GM21723 (cell line): ENCODE results near the gene MAP7D3.

Experiments used
- ATAC-seq: cut with Tn5 transposase; IDR thresholded peaks from one replicate; pipeline ENCODE4 v1.9.1; 2021; ENCODE audit warnings: mild to moderate bottlenecking, moderate library complexity; ENCODE audit not compliant: unreplicated experiment

Gene MAP7D3

GRCh38 chrX:136209016-136209738 lies 42.0 kb downstream of the MAP7D3 start:
- ATAC-seq: no peak

DNA sequence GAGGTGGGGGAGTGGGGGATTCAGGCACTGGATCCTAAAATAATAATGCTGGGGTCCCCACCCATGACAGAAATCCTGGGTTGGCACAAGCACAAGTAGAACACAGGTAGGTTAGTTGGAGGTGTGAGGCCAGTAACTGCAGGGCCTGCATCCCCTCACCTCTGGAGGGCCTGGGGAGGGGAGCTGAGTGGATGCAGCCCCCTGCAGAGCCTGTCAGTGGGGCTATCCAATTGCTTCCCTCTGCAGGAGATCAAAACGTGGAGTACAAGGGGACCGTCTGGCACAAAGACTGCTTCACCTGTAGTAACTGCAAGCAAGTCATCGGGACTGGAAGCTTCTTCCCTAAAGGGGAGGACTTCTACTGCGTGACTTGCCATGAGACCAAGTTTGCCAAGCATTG lies 43.7 kb downstream of the MAP7D3 start:
- ATAC-seq: no peak

GRCh38 chrX:136206916-136207315 lies 44.3 kb downstream of the MAP7D3 start:
- no peak for ATAC-seq

- ATAC-seq: no peak
These were observed 45.3 kb downstream of the MAP7D3 start for GRCh38 chrX:136205882-136206380.

- ATAC-seq: no peak
These were observed 46.6 kb downstream of the MAP7D3 start for GRCh38 chrX:136204571-136204970.

DNA sequence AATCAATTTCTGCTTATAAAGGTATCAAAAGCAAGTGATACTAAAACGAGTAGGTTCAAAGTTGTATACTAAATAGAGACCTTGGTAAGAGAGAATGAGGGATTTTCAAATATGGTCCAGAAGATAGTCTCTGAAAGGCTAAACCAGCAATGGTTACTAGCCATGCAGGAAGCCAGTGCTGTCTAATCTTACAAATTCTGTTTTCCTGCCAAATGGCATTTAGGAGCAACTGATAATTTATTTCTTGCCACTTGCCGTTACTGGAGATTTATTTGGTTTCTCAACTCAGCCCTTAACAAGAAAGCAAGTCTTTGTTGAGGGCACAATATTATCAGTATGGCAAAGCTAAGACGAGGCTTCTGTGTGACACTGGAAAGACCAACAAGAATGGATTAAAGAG lies 47.2 kb downstream of the MAP7D3 start:
- ATAC-seq: no peak

- ATAC-seq: no peak
These were observed 47.8 kb downstream of the MAP7D3 start for GRCh38 chrX:136203438-136203837.

GRCh38 chrX:136202889-136203288 lies 48.3 kb downstream of the MAP7D3 start:
- ATAC-seq: no peak

DNA sequence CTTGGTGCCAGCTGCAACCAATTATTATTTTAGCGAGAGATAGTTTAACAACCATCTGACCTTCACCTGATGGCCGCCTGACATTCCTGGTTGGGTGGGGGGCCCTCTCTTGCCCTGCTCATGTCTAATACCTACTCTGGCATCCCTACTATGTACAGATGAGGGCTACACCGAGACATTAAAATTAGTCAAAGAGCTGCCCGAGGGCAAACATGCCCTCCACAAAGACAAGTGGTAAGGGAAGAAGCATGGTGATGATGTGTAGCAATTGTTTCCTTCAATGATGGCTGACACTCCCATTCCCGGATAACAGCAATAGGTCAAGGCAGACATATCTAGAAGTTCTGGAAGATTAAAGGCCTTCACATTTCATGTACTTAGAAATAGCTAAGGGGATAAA lies 49.6 kb downstream of the MAP7D3 start:
- no peak for ATAC-seq

DNA sequence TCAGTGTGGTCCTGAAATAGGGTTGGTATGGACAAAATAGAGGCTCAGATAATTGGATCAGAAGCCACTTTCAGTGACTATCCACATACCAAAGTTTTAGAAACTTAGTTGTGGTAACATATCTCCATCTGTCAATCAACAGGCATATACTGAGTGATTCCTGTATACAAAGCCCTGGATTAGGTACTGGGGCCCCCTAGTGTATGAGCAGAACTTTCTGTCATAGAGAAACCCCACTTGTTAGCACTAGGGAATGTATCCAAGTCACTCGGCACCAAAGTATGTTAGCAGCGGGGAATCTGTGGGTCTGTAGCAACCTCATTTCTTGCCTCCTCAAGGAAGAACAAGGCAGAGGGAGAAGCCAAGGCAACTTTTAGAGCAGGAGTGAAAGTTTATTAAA lies 50.7 kb downstream of the MAP7D3 start:
- no peak for ATAC-seq

DNA sequence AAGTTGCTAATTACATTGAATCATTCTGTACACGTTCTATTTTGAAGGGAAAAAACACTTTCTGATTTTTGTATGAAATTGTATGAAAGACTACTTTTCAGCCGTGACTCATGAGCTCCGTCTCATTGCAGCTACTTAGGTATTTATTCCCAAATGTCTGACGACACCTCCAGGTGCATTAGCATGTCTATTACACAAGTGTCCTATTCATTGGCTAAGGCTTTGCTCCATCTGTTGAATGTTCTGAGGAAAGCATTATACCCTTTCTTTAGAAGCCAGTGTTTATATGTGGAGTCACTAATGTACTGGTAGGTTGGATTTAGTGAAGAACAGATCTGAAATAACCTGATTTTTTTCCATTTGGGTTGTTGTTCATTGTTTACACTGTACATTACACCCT lies 51.8 kb downstream of the MAP7D3 start:
- ATAC-seq: no peak

DNA sequence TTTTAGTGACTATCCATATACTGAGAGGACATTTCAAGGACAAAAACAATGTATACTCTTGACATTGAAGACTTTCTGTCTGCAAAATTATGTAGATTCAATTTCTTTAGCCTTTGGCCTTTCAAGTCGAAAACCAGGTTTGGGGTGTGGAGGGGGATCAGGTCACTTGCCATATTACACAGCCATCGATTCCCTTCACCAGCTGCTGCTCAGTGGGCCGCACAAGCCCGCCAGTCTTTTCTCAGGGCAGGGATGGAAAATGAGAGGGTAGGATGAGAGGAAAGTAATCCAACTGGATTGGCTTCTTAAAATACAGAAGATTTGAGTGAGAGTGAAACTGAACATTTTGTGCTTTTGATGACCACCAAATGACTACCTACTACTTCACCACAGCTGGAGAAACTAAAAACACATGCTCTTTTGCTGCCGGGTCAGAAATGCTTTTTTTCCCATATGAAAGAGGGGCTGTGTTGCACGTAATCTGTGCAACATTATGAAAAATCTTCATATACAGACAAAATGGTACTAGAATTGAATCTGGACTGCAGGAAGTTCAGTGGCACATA lies 52.4 kb downstream of the MAP7D3 start:
- ATAC-seq: no peak

DNA sequence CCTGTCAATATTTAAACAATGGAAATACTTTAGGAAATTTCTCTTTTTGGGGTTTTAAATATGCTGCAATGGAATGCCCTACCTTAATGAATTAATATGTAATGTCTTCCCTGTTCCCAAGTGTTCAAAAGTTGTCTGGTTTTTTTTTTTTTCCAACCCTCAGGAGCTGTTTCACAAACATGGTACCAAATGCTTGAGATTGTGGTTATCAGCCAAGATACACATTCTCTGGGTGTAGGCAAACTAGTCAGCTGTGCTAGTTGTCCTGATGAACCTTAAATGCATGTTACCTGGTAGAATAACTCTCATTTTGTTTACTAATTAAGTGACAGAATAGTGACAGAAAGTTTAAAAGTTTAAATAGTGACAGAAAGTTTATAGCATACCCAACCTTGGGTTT lies 53.2 kb downstream of the MAP7D3 start:
- ATAC-seq: no peak

DNA sequence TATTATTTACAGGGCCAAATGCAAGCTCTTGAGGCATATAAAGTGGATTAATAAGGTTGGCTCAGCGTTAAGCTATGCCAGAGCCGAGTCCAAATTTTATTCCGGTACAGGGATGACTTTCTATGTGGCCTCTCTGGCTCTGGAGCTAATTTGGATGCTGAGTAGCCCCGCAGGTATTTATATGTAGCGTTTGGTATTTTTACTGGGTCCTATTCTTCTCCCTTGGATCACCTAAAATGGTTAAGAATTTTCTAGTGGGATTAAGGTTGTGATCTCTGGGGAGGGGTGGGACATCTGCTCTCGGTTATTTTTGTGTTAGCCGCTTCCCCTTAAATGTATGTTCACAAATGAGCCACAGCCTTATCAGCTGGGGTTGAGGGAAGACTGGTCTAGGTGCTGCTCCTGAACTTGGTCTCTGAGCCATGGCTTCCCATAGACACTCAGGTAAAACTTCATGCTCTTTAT lies 54.5 kb downstream of the MAP7D3 start:
- no peak for ATAC-seq

DNA sequence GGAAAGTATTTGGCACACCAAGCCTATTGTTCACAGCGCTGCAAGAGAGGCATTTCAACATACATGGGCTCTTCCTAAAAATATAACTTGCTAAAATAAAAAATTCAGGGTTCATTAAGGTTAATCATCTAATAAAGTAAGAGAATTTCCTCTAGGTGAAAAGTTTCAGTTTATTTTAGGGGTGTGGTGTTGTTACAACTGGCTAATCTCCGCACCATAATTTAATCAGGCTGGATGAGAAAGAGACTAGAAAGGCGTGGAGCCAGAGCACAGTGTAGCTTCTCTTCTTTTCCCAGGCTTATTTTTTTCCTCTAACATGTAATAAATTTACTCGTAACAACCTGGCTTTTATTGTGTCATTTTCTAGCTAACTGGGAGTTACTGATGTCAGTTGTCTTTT lies 56.0 kb downstream of the MAP7D3 start:
- no peak for ATAC-seq

GRCh38 chrX:136194536-136194935 lies 56.7 kb downstream of the MAP7D3 start:
- ATAC-seq: no peak

DNA sequence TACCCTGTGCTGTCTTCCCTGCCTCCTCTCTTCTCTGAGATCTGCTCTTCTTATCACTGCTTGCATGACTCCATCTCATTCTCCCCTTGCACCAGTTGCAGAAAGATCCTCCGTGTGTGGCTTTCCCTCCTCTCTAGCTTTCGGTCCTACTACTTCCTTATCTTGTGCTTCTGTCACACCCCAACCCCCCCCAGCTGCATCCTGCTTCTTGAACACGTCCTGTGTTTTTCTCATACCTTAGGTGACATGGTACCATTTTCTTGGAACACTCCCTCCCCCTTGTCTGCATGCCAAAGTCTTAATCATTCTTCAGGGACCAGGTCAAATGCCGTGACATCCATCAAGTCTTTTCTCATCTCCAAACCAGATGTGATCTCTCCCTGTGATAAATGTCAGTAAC lies 57.4 kb downstream of the MAP7D3 start:
- no peak for ATAC-seq

DNA sequence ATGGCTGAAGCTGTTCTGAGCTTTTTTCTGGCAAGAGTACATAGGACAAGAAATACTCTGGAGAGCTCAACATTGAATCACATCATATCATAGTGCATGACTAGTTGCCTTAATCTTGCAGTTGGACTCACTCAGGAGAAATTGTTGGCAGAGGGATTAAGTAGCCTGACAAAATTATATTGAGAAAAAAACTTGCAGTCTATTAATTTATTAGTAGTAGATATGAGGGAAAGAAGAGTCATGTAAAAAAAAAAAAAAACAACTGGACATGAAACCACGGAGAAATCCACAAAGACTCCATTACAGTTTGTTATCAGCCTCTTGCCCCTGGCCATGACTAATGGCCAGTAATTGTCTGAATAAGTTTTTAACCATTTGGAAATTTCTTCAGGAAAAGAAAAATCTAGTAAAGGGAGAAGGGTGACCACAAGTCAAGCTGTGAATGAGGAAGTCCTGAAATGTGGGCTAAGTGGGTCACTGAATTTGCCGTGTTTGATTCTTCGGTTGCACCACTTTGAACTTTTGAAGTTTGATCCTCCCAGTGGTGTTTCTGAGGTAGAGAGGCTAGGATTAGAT lies 58.3 kb downstream of the MAP7D3 start:
- ATAC-seq: no peak

GRCh38 chrX:136192135-136192534 lies 59.1 kb downstream of the MAP7D3 start:
- ATAC-seq: no peak

GRCh38 chrX:136191171-136191570 lies 60.0 kb downstream of the MAP7D3 start:
- no peak for ATAC-seq

DNA sequence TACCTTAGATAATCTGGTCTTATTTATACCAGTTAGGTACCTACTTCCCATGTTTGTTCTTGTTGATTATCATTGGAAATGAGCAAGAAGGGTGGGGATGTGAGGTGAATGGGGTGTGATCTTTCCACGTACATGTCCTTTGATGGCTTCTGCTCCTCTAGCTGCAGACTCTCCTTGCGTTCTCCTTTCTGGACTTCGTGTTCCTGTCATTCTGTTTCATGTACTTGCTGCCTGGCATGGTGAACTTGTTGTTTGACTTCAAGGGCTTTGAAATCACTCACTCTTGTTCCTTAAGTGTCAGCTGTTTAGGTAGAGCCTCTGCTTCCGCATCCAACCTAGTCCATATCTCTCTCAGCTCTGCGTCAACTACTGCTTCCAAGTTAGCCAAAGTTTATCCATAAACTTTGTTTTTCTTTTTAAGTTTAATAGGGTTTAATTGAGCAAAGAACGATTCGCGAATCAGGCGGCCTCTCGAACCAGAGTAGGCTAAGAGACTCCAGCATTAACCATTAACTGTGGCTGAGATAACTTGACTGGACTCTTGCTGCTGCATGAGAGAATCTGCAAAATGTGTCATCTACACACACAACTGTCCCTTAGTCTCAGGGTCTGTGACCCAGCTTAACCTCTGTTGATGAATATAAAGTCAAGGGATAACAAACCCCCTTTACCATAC lies 61.0 kb downstream of the MAP7D3 start:
- no peak for ATAC-seq

GRCh38 chrX:136189222-136189621 lies 62.0 kb downstream of the MAP7D3 start:
- ATAC-seq: no peak
